GM19455 (cell line): ENCODE data around the gene SEC23IP.
"Not testable (repeated sequence)": the region's sequence is repeated elsewhere in the genome, so short reads cannot be mapped to it uniquely, and the experiment has no call there.

Experiments used
- ATAC-seq: cut with Tn5 transposase; IDR thresholded peaks from one replicate; pipeline ENCODE4 v1.9.1; 2021; ENCODE audit not compliant: unreplicated experiment

SEC23IP gene

GRCh38 chr10:119892188-119893065 is at the start of gene SEC23IP:
Gene SEC23IP (plus strand): TSS chr10:119892730. CDS start chr10:119892783, 53 bp downstream.
- peak; percentile 99 for ATAC-seq

- no peak for ATAC-seq
Observed at GRCh38 chr10:119845656-119846055, 46.9 kb upstream of the SEC23IP start.

- ATAC-seq, result no peak
Observed at GRCh38 chr10:119849031-119849789, 43.3 kb upstream of the SEC23IP start.

DNA sequence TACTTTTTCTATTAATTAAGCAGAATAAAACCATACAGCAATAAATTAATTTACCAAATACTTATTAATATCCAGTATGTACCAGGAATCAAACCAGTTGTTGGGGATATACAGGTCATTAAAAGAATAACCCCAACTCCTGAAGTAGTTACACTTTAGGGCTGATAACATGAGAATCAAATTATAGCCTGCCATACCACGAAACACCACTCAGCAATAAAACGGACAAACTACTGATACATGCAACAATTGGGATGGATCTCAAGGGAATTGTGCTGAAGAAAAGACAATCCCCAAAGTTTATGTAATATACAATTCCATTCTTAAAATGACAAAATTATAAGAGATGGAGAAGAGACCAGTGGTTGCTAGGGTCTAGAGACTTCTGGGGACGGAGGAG is 42.6 kb upstream of the SEC23IP start:
- no peak for ATAC-seq

- no peak for ATAC-seq
Observed at GRCh38 chr10:119852277-119852676, 40.3 kb upstream of the SEC23IP start.

DNA sequence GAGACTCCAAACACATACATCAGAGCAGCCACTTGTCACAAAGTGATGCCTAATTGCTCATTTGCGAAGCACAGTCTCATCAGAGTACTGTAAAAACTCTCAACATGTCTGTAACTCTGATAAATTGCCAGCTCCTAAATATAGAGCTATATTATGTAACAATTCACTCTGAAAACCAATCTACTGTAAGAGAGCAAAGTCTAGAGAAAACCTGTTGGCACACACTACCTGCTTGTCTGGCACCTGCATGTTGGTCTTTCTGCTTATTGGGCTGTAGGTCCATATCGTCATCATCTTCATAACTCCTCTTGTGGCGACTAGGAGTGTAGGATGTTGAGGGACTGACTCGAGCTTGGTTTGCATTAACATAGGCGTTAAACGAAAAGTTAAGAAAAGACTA is 39.7 kb upstream of the SEC23IP start:
- ATAC-seq, result no peak

- ATAC-seq, result no peak
Observed at GRCh38 chr10:119853574-119853973, 39.0 kb upstream of the SEC23IP start.

- ATAC-seq, result no peak
Observed at GRCh38 chr10:119858063-119858462, 34.5 kb upstream of the SEC23IP start.

DNA sequence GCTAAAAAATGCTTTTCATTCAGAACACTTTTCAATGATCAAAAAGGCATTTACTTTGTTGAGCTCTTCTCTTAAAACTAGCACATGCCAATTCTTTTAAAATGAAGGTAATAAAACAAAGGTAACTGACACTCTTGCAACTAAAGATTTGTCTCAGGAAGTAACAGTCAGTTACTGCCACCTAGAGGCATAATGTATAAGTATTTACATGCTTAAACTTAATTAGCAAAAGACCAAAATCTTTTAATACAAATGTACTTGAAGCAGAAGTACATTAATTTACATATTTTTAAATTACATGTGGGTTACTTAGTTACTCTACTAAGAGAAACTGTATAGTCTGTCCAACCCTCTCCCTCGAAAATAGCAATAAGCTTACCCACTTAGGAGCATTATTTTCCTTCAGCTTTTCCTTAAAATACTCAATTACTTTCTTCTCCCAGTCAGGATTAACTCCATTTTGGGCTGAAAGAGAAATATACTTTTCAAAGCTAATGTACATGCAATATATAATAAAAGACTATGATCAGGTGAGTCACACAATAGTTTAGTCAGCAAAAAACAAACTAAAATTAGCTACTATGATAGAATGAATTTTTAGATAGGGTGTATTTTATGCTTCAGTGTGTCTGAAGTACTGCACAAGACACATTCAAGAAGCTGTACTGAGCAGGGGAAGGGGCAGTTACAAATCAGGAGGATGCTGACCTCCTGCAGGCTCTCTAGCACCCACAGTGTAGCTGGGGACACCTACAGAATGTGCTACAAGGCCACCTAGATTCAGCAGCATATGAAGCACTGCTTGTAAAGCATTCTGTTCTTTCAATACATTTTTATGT is 32.9 kb upstream of the SEC23IP start:
- no peak for ATAC-seq

- ATAC-seq, result peak; percentile 65
Observed at GRCh38 chr10:119860866-119861607, 31.5 kb upstream of the SEC23IP start.

DNA sequence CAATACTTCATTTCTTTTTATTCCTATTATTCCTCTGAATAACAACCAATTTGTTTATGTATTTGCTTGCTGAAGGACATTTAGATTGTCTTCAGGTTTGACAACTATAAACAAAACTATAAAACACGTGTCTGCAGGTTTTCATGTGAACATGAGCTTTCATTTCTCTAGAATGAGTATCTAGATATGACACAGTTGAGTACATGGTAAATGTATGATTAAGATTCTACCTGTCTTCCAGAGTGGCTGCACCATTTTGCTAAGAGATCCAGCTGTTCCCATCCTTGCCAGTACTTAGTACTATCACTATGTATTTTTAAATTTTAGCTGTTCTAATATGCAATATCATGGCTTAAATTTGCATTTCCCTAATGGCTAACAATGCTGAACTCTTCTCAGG is 30.0 kb upstream of the SEC23IP start:
- no peak for ATAC-seq

DNA sequence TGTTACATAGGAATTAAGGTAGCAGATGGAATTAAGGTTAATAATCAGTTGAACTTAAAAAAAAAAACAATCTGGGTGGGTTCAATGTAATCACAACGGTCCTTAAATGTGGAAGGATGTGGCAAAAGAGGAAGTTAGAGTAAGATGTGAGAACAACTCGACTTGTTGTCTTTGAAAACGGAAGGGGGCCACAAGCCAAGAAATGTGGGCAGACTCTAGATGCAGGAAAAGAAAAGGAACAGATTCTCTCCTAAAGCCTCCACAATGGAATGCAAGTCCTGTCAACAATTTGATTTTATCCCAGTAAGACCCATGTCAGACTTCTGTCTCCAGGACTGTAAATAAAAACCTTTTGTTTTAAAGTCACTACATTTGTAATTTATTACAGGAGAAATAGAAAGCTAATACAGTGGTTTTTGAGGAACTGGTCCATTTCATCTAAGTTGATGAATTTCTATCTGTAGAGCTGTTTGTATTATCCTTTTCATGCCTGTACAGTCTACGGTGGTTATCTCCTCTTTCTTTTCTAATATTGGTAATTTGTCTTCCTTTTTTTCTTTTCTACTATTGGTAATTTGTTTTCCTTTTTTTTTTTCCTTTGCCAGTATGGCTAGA is 28.5 kb upstream of the SEC23IP start:
- no peak for ATAC-seq

DNA sequence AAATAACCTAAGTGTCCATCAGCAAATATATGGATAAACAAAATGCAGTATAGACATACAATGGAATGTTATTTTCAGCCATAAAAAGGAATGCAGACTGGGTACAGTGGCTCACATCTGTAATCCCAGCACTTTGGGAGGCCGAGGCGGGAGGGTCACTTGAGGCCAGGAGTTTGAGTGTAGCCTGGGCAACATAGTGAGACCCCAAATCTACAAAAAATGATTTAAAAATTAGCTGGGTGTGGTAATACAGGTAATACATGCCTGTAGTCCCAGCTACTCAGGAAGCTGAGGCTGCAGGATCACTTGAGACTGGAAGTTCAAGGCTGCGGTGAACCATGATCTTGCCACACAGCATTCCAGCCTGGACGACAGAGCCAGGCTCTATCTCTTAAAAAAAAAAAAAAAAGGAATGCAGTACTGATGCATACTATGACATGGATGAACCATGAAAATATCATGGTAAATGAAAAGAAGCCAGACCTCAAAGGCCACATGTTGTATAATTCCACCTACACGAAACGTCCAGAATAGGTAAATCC is 26.8 kb upstream of the SEC23IP start:
- ATAC-seq, result no peak

DNA sequence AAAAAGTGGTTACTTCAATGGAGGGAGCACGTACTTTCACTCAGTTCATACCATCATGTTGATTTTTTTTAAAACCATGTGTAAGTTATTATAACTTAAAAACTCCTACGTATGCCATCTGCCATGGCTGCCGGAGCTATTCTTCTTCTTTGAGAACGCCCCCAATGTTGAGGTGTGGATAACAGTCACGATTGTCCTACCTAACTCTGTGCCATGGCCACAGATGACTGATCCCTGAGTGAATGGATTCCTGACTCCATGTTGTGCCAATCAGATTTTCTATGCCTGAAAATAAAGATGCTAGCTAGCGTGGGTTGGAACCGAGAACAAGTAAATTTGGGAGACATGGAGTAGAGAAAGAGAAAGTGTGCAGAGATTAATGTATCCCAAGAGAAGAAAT is 25.2 kb upstream of the SEC23IP start:
- ATAC-seq, result no peak

DNA sequence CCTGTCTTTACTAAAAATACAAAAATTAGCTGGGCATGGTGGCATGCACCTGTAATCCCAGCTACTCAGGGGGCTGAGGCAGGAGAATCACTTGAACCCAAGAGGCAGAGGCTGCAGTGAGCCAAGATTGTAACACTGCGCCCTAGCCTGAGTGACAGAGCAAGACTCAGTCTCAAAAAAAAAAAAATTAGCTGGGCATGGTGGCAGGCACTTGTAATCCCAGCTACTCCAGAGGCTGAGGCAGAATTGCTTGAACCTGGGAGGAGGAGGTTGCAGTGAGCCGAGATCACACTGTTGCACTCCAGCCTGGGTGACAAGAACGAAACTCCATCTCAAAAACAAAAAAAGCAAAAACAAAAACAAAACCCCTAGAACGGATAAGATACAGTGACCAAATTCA is 23.1 kb upstream of the SEC23IP start:
- not testable (repeated sequence) for ATAC-seq

DNA sequence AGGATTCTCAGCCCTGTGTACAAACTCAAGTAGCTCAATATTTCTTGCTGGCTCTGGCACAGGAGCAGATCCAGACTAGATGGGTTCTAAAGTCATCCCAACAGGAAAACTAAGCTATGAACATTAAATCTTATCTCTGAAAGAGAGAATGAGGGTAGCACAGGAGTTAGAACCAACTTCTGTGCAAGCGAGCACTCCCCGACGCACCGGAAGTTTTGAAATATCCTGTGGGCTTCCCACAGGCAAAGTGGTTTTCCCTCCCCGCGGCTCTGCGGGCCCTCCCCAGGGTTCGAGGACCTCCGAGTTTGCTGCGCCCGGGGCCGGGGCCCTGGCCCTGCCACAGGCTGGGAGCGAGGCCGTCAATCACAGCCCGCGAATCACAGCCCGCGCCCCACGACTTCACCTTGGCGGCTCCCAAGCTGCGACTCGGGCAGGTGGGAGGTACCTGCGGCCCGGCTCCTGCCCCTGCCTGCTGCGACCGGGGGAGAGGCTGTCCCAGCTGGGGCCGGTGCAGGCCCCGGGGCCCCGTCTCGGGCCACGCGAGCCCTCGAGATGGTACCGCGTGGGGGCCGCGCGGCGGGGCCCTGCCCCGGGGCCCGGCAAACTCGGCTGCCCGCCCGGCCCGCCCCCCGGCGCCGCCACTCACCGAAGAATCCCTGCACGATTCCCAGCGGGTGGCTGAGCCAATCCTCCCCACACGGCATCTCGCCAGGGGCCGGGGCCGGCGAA is 20.5 kb upstream of the SEC23IP start:
- ATAC-seq, result peak; percentile 37

DNA sequence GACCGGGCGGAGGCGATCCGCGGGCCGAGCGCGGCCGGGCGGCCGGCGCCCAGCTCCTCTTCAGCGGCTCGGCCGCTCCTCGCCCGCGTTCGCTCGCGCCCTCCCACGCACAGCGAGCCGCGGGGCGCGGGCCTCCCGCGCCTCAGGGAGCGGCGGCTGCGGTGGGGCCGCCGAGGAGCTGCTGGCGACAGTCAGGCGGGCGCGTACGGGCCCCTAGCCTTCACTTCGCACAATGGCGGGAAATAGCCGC is 20.0 kb upstream of the SEC23IP start, which contains the start of gene MCMBP:
MCMBP (minus strand) TSS at position 234 of the 250 bp plus-strand sequence. CDS start 259 bp downstream, outside the sequence.
- peak; percentile 28 for ATAC-seq

- peak; percentile 89 for ATAC-seq
Observed at GRCh38 chr10:119872860-119873681, 19.5 kb upstream of the SEC23IP start.
